Colonic mucosa (tissue), 4 donors: ENCODE results near the gene TCP11. TPM values are rescaled to one million over a fixed set of nuclear protein-coding genes. Genes with fewer than 3 reads are reported as not detected.

ENCODE experiments used
- DNase-seq: peaks from one replicate; pipeline ENCODE4 v3.0.0-alpha.2; 2020
- H3K27ac ChIP-seq: fragments of 200-600 bp; one replicate; pipeline ENCODE4 v1.8.0; 2021
- H3K27me3 ChIP-seq: fragments of 200-600 bp; one replicate; pipeline ENCODE4 v1.8.0; 2021
- H3K36me3 ChIP-seq: fragments of 200-600 bp; one replicate; pipeline ENCODE4 v1.8.0; 2021
- H3K4me1 ChIP-seq: fragments of 200-600 bp; one replicate; pipeline ENCODE4 v1.8.0; 2021; ENCODE audit warnings: mild to moderate bottlenecking
- H3K4me3 ChIP-seq: fragments of 200-600 bp; one replicate; pipeline ENCODE4 v1.8.0; 2021
- H3K9ac ChIP-seq, 2 donors: one replicate each; pipeline ENCODE4 v1.7.0; 2013; ENCODE audit warnings: control low read depth in 2 of 2, low read depth in 2 of 2, low read length in 2 of 2
- H3K9me3 ChIP-seq: fragments of 200-600 bp; one replicate; pipeline ENCODE4 v1.8.0; 2021
- intact Hi-C: fragments of 100-400 bp; cut with DNase I; formaldehyde crosslinking; loops from one replicate; pipeline ENCODE4 v1.14.1; 2022
- total RNA-seq, 2 donors: library from RNA; stranded (reverse); fragmentation: NEBNext Ultra II Directional in 1 of 2; extraction: Animal tissue kit (Norgen Biotek cat#: 25700) in 1 of 2; gene quantifications; one replicate each; pipeline ENCODE4 v1.2.1, GENCODE V29; 2021
- TF ChIP-seq, protein P1 (sequence below): fragments of 200-600 bp; IDR thresholded peaks from one replicate; pipeline ENCODE4 v1.8.0; 2022; ENCODE audit warnings: antibody characterized with exemption, mild to moderate bottlenecking
- donor health status: healthy.
- donor health status: DM: no; HTN: no; CAD: no.
- donor health status: DM: no; HTN: no; CAD: no.

The TCP11 gene
- total RNA-seq, 2 donors from 2014 or later: not detected

DNA sequence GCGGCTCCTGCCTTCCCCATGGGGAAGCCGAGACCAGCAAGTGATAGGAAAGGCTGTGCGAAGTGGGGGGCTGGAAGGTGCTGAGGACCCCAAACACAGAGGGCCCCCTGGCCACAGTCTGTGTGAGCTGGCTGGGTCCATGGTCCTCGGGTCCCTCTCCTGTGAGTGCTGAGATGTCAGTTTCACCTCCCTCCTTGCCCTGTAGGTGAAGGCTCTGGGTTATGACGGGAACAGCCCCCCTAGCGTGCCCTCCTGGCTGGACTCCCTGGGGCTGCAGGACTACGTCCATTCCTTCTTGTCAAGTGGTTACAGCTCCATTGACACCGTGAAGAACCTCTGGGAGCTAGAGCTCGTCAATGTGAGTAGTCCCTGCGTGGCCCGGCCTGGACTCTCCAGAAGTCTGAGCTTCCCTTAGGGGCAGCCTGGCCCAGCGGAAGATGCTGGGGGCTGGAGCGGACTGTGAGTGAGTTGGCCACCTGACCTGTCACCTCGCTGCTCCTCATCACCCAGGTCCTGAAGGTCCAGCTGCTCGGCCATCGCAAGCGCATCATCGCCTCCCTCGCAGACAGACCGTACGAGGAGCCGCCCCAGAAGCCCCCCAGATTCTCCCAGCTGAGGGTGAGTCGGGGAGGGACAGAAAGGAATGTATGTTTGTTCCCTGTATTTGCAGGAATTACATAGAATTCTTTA is 61.7 kb downstream of the TCP11 start:
- no peak overlapping the region for H3K27ac ChIP-seq
- TF ChIP-seq, protein P1, sequence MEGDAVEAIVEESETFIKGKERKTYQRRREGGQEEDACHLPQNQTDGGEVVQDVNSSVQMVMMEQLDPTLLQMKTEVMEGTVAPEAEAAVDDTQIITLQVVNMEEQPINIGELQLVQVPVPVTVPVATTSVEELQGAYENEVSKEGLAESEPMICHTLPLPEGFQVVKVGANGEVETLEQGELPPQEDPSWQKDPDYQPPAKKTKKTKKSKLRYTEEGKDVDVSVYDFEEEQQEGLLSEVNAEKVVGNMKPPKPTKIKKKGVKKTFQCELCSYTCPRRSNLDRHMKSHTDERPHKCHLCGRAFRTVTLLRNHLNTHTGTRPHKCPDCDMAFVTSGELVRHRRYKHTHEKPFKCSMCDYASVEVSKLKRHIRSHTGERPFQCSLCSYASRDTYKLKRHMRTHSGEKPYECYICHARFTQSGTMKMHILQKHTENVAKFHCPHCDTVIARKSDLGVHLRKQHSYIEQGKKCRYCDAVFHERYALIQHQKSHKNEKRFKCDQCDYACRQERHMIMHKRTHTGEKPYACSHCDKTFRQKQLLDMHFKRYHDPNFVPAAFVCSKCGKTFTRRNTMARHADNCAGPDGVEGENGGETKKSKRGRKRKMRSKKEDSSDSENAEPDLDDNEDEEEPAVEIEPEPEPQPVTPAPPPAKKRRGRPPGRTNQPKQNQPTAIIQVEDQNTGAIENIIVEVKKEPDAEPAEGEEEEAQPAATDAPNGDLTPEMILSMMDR: no peak
- intact Hi-C loops: no loop called here
- no peaks in the 10 kb centered on the region for H3K9me3 ChIP-seq
- no peaks in the 10 kb centered on the region for H3K4me1 ChIP-seq
- H3K27me3 ChIP-seq: no peaks in the 10 kb centered on the region
- no peak overlapping the region for H3K4me3 ChIP-seq
- peaks cover 5% of the 10 kb centered on the region for H3K36me3 ChIP-seq
- no peak overlapping the region for H3K9ac ChIP-seq
- no peak for DNase-seq

DNA sequence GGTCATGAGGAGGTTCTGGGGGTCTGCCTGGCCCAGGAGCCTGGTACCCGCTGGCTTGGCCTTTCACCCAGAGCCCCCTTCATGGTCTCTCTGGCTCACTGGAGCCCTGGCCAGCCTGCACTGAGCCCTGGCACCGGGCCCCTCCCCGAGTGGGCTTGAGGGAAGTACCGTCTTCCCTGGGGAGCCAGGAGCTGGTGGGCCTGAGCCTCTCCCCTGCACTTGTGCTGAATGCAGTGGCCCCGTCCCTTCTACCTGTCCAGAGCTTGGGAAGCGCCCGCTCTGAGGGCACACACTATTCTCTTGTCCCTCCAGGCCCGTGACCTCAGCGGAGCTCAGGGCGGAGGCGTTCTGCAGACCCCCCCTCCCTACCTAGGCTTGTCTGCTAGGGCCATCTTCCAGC is 62.2 kb downstream of the TCP11 start:
- Histone ChIP-seq H3K9me3 (no peaks in the 10 kb centered on the region), H3K4me3 (no peak overlapping the region), H3K27ac (no peak overlapping the region), H3K9ac (no peak overlapping the region), H3K27me3 (no peaks in the 10 kb centered on the region), H3K4me1 (no peaks in the 10 kb centered on the region), H3K36me3 (peaks cover 5% of the 10 kb centered on the region)
- no peak for DNase-seq
- intact Hi-C loops: no loop called here
- TF ChIP-seq, protein P1: no peak

DNA sequence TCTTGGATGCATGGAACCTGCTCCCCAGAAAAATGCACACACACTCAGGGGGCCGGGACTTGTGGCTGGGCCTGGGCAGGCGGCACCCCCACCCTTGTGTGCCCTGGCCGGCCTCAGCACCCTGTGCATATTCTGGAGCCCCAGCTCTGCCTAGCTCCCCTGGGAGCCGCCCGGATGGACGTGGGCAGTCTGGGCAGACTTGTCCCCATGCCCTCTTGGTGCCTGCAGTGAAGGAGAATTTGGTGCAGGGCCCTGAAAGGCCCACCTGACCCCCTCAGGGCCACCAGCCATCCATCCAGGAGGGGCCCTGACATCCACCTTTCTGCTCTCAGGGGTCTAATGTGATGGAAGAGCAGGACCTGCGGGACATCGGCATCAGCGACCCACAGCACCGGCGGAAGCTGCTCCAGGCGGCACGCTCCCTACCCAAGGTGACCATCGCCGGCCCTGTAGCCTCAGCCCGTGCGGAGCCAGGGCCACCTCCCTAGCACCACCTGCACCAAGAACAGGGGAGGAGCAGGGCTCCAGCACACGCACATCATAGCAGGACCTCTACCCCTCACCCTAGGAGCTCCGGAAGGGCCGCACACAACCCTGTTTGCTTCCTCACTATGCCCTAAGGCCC is 62.8 kb downstream of the TCP11 start:
- TF ChIP-seq, protein P1: no peak
- intact Hi-C loops: no loop called here
- H3K9ac ChIP-seq: no peak overlapping the region
- no peaks in the 10 kb centered on the region for H3K27me3 ChIP-seq
- DNase-seq: no peak
- peaks cover 5% of the 10 kb centered on the region for H3K36me3 ChIP-seq
- no peak overlapping the region for H3K27ac ChIP-seq
- no peaks in the 10 kb centered on the region for H3K9me3 ChIP-seq
- H3K4me1 ChIP-seq: no peaks in the 10 kb centered on the region
- H3K4me3 ChIP-seq: no peak overlapping the region

DNA sequence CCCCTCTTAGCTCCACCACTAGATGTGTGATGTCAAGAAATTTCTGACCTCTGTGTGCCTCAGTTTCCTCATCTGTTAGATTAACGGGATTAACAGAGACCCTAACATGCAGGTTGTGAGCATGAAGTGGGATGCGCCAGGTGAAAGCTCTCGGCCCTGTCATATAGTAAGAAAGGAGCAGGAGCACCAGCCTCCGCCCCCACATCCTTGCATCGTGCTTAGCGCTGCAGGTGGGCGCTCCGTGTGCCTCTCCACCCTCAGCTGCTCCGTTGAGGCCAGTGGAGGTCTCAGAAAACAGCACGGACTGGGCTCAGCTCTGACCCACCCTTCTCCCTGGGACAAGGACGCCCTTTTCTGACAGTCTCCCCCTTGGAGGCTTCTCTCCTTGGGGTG is 63.4 kb downstream of the TCP11 start:
- Histone ChIP-seq H3K9me3 (no peaks in the 10 kb centered on the region), H3K4me3 (no peak overlapping the region), H3K4me1 (no peaks in the 10 kb centered on the region), H3K27me3 (no peaks in the 10 kb centered on the region), H3K9ac (no peak overlapping the region), H3K27ac (no peak overlapping the region), H3K36me3 (peaks cover 1% of the 10 kb centered on the region)
- intact Hi-C loops: no loop called here
- no peak for DNase-seq
- TF ChIP-seq, protein P1: no peak

DNA sequence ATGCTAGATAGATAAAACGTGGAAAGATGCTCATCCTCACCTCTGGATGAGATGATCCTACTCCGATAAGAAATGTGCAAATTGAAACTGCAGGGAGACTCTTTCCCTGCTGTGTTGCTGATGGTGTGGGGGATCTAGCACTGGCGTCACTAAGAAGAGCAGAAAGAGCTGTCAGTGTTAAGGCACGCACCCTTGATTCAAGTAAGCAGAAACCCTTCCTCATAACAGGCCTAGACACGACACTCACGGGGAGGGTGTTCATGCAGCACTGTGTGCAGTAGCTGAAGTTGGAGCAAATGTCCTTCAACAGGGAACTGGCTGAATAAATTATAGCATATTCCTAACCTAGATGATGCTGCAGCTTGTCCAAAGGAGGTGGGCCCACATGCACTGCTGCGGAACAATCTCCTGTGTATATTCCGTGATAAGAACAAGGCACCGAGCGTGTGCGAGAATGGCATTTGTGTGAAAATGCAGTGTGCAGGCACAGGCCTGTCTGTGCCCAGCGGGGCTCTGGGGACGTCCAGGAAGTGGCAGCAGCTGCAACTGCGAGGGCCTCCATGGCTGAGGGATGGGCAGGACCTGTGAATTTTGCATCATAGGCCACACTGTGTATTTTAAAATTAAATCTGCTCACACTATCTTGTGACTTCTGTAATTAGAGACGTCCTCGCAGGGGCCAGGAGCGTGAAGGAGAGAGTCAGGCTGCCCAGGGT is 64.0 kb downstream of the TCP11 start:
- TF ChIP-seq, protein P1: no peak
- H3K36me3 ChIP-seq: no peaks in the 10 kb centered on the region
- H3K4me1 ChIP-seq: no peaks in the 10 kb centered on the region
- H3K9ac ChIP-seq: no peak overlapping the region
- no peak for DNase-seq
- no peak overlapping the region for H3K27ac ChIP-seq
- no peak overlapping the region for H3K4me3 ChIP-seq
- no peaks in the 10 kb centered on the region for H3K27me3 ChIP-seq
- intact Hi-C loops: no loop called here
- H3K9me3 ChIP-seq: no peaks in the 10 kb centered on the region
